DOHH2 (cell line): Measurements from ENCODE around the gene ZMIZ1.

Experiments
- H3F3A ChIP-seq: fragments of 200-600 bp; sonication (generic), shearing (Covaris generic); 2 replicates; pipeline ENCODE4 v1.6.0; 2016; ENCODE audit warnings: antibody characterized with exemption, mild to moderate bottlenecking; ENCODE audit not compliant: control insufficient read depth, insufficient read depth
- H3K27ac ChIP-seq: fragments of 200-600 bp; sonication (generic); 2 replicates; pipeline ENCODE4 v1.5.1; 2014; ENCODE audit warnings: low read depth, mild to moderate bottlenecking, low read length, moderate library complexity
- H3K27me3 ChIP-seq: fragments of 200-600 bp; sonication (generic); 2 replicates; pipeline ENCODE4 v1.6.1; 2014; ENCODE audit warnings: mild to moderate bottlenecking, low read length, mixed read lengths; ENCODE audit not compliant: control insufficient read depth
- H3K36me3 ChIP-seq: fragments of 200-600 bp; sonication (generic); 2 replicates; pipeline ENCODE4 v1.6.1; 2014; ENCODE audit warnings: mild to moderate bottlenecking, low read length, moderate library complexity, mixed read lengths; ENCODE audit not compliant: control insufficient read depth
- H3K4me1 ChIP-seq: fragments of 200-600 bp; sonication (generic); 2 replicates; pipeline ENCODE4 v1.6.1; 2014; ENCODE audit warnings: mild to moderate bottlenecking, low read length, mixed read lengths; ENCODE audit not compliant: control insufficient read depth
- H3K4me2 ChIP-seq: fragments of 200-600 bp; sonication (generic); 2 replicates; pipeline ENCODE4 v1.6.0; 2014; ENCODE audit warnings: mild to moderate bottlenecking, low read length, moderate library complexity
- H3K4me3 ChIP-seq: fragments of 200-600 bp; sonication (generic); 2 replicates; pipeline ENCODE4 v1.5.1; 2014; ENCODE audit warnings: mild to moderate bottlenecking, low read length, mixed read lengths
- H3K79me2 ChIP-seq: fragments of 200-600 bp; sonication (generic); 2 replicates; pipeline ENCODE4 v1.6.1; 2014; ENCODE audit warnings: mild to moderate bottlenecking, low read length, mixed read lengths; ENCODE audit not compliant: control insufficient read depth
- H3K9me2 ChIP-seq: fragments of 200-600 bp; sonication (generic); replicated peaks from 2 replicates; pipeline ENCODE4 v1.6.1; 2014; ENCODE audit warnings: mild to moderate bottlenecking, low read length, mixed read lengths; ENCODE audit not compliant: control insufficient read depth
- H3K9me3 ChIP-seq: fragments of 200-600 bp; sonication (generic); 2 replicates; pipeline ENCODE4 v1.6.1; 2014; ENCODE audit warnings: antibody characterized with exemption, low read length, mixed read lengths; ENCODE audit not compliant: control insufficient read depth, insufficient read depth
- H4K20me1 ChIP-seq: fragments of 200-600 bp; sonication (generic); 2 replicates; pipeline ENCODE4 v1.6.0; 2014; ENCODE audit warnings: low read depth, mild to moderate bottlenecking, antibody characterized with exemption, low read length, moderate library complexity; ENCODE audit not compliant: control insufficient read depth, insufficient read depth
- EZH2phosphoT487 ChIP-seq: fragments of 200-600 bp; sonication (generic); IDR thresholded peaks from 2 replicates; pipeline ENCODE4 v1.6.1; 2017; ENCODE audit warnings: borderline replicate concordance, mild to moderate bottlenecking, antibody characterized with exemption, low read length, moderate library complexity, mixed read lengths
- TF ChIP-seq, protein P1 (sequence below): fragments of 200-600 bp; sonication (generic); IDR thresholded peaks from one replicate; pipeline ENCODE4 v1.5.1; 2014; ENCODE audit warnings: antibody characterized with exemption, mild to moderate bottlenecking, low read depth, low read length; ENCODE audit not compliant: poor library complexity, severe bottlenecking

ZMIZ1 gene

DNA sequence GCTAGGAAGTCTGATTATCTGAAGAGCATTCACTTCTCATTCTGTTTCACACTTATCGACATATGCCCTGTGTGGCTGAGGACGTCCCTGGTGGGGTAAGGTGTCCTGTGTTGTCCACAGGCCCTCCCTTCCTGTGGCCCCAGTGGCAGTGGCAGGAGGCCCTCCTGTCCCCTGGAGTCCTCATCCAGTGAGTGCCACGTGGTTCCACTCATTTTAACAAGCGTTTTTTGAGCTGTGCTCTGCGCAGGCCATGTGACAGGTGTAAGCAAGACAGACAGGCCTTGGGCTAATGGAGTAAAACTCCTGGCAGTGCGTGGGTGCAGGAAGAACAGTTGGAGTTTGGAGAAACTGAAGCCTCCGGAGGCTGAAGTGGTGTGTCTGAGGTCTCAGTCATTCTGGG is 239.2 kb downstream of the ZMIZ1 start:
- H3K9me2 ChIP-seq, result no peaks in the 10 kb centered on the region
- no peaks in the 10 kb centered on the region for H3F3A ChIP-seq
- no peak for TF ChIP-seq EZH2phosphoT487
- TF ChIP-seq, protein P1, sequence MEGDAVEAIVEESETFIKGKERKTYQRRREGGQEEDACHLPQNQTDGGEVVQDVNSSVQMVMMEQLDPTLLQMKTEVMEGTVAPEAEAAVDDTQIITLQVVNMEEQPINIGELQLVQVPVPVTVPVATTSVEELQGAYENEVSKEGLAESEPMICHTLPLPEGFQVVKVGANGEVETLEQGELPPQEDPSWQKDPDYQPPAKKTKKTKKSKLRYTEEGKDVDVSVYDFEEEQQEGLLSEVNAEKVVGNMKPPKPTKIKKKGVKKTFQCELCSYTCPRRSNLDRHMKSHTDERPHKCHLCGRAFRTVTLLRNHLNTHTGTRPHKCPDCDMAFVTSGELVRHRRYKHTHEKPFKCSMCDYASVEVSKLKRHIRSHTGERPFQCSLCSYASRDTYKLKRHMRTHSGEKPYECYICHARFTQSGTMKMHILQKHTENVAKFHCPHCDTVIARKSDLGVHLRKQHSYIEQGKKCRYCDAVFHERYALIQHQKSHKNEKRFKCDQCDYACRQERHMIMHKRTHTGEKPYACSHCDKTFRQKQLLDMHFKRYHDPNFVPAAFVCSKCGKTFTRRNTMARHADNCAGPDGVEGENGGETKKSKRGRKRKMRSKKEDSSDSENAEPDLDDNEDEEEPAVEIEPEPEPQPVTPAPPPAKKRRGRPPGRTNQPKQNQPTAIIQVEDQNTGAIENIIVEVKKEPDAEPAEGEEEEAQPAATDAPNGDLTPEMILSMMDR, result no peak
- no peak overlapping the region for H3K27ac ChIP-seq
- peaks cover 23% of the 10 kb centered on the region for H3K36me3 ChIP-seq
- no peaks in the 10 kb centered on the region for H3K27me3 ChIP-seq
- no peak overlapping the region for H3K4me2 ChIP-seq
- no peaks in the 10 kb centered on the region; the same call in 1 of the 2 replicates for H4K20me1 ChIP-seq
- no peaks in the 10 kb centered on the region for H3K79me2 ChIP-seq
- no peaks in the 10 kb centered on the region for H3K4me1 ChIP-seq
- no peaks in the 10 kb centered on the region for H3K9me3 ChIP-seq
- H3K4me3 ChIP-seq, result no peak overlapping the region

DNA sequence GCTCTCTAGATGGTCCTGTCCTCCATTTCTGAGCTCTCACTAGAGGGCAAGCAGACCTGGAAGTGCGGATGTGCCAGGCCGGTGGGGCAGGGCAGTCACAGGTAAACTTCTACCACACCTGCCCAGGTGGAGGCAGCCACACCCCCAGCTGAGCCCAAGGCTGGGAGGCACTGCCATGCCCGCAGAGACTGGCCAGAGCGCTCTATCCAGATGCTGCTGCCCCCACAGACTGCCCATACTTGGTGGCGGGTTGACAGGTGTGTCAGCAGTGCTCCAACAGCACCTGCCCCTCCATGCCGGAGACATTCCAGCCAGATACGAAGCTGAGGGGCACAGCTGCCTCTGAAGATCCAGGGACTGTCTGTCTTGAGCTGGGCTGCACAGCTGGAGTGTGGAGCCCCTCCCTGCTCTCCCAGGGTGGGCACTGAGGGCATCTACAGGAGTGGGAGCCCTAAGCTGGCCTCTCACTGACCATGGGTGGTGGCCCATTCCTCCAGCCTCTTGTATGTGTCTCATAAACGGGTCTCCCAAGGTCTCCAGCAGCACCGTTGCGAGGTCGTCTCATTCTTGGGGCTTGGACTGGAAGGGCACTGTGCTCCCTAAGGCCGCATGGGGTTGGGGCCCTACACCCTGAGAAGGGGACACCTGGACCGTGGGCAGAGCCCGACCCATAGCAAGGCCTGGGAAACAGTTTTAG is 240.4 kb downstream of the ZMIZ1 start:
- no peaks in the 10 kb centered on the region for H3K79me2 ChIP-seq

DNA sequence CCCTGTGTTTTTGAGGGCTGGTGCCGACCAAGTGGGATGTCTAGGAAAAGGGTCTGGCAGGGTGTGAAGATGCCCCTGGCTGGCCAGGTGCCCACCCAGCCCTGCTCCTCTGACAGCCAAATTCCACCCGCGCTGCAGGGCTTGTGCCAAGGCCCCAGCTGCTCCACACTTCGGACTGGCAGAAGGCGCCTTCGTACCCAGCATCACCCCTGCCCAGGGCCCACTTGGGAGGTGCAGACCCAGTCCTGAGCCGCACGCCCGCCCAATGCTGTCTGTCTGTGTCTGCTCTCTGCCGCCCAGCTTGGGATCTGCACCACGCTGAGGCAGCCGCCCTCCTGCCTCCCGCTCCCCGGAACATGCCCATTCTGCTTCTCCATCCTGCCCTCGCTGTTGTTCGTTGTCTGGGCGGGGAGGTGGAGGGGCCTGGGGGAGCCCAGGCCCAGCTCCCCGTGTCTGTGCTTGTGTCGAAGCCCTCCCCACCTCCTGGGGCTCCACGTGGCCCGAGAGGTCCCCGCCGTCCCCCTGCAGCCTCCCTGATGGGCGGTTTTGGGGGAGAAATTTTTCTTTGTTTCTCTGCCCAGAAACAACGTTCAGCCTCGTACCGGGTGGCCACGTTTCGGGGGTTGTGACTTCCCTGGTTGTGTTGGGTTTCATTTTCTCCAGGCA is 241.6 kb downstream of the ZMIZ1 start:
- TF ChIP-seq, protein P1, result no peak
- TF ChIP-seq EZH2phosphoT487, result no peak
- H3K4me3 ChIP-seq, result no peak overlapping the region
- no peaks in the 10 kb centered on the region for H3K9me3 ChIP-seq
- no peaks in the 10 kb centered on the region; the same call in 1 of the 2 replicates for H4K20me1 ChIP-seq
- no peaks in the 10 kb centered on the region for H3F3A ChIP-seq
- peaks cover 14% of the 10 kb centered on the region for H3K36me3 ChIP-seq
- no peaks in the 10 kb centered on the region for H3K27me3 ChIP-seq
- no peaks in the 10 kb centered on the region for H3K4me1 ChIP-seq
- no peak overlapping the region for H3K4me2 ChIP-seq
- H3K27ac ChIP-seq, result no peak overlapping the region
- no peaks in the 10 kb centered on the region for H3K79me2 ChIP-seq
- no peaks in the 10 kb centered on the region for H3K9me2 ChIP-seq

More for the DNA sequence above, 240.4 kb downstream of the ZMIZ1 start:
- TF ChIP-seq EZH2phosphoT487, result no peak
- TF ChIP-seq, protein P1, result no peak
- Histone ChIP-seq H3F3A (no peaks in the 10 kb centered on the region), H3K27me3 (no peaks in the 10 kb centered on the region), H3K9me3 (no peaks in the 10 kb centered on the region), H3K9me2 (no peaks in the 10 kb centered on the region), H3K4me1 (no peaks in the 10 kb centered on the region), H3K27ac (no peak overlapping the region), H4K20me1 (no peaks in the 10 kb centered on the region; the same call in 1 of the 2 replicates), H3K4me3 (no peak overlapping the region), H3K4me2 (no peak overlapping the region), H3K36me3 (peaks cover 16% of the 10 kb centered on the region)
